Left lung (tissue), 10 donors: ENCODE data around the gene APRT. TPM values are rescaled to one million over a fixed set of nuclear protein-coding genes. Genes with fewer than 3 reads are reported as not detected.

ENCODE experiments used
- ATAC-seq: fragments of 200-7000 bp; cut with Tn5 transposase; one replicate; pipeline ENCODE4 v1.9.1; 2020; ENCODE audit warnings: moderate library complexity
- DNase-seq, 4 donors: peaks; one replicate each; pipeline ENCODE4 v3.0.0-alpha.2; 2013 to 2020
- H3K27ac ChIP-seq, 2 donors: fragments of 200-600 bp; sonication (generic) in 1 of 2; one replicate each; pipeline versions ENCODE4 v1.5.0 to v1.8.0; 2020 to 2021
- H3K27me3 ChIP-seq, 2 donors: fragments of 200-600 bp; sonication (generic) in 1 of 2; one replicate each; pipeline versions ENCODE4 v1.5.0 to v1.8.0; 2020 to 2021
- H3K36me3 ChIP-seq, 2 donors: fragments of 200-600 bp; sonication (generic) in 1 of 2; one replicate each; pipeline versions ENCODE4 v1.5.0 to v1.8.0; 2020 to 2021
- H3K4me1 ChIP-seq, 2 donors: fragments of 200-600 bp; one replicate each; pipeline ENCODE4 v1.8.0; 2021
- H3K4me3 ChIP-seq, 2 donors: fragments of 200-600 bp; sonication (generic) in 1 of 2; one replicate each; pipeline versions ENCODE4 v1.5.0 to v1.8.0; 2020 to 2021; ENCODE audit warnings: mild to moderate bottlenecking in 1 of 2
- H3K9me3 ChIP-seq, 2 donors: fragments of 200-600 bp; sonication (generic) in 1 of 2; one replicate each; pipeline versions ENCODE4 v1.5.0 to v1.8.0; 2020 to 2021
- CTCF ChIP-seq, 2 donors: fragments of 200-600 bp; sonication (generic) in 1 of 2; IDR thresholded peaks; one replicate each; pipeline versions ENCODE4 v1.5.0 to v1.8.0; 2021; ENCODE audit warnings: antibody characterized with exemption in 2 of 2
- intact Hi-C, 2 donors: fragments of 100-400 bp; cut with DNase I; formaldehyde crosslinking; loops; one replicate each; pipeline versions ENCODE4 v1.11.2 to v1.14.2; 2022
- polyA plus RNA-seq, 6 donors: library from polyadenylated mRNA; unstranded; fragments of 120-200 nt; gene quantifications; one replicate each; pipeline ENCODE4 v1.2.1, GENCODE V29; 2013; ENCODE audit not compliant: insufficient read length in 6 of 6
- total RNA-seq, 2 donors: library from RNA; stranded (reverse); fragmentation: NEBNext Ultra II Directional; extraction: Animal tissue kit (Norgen Biotek cat#: 25700); gene quantifications; one replicate each; pipeline ENCODE4 v1.2.1, GENCODE V29; 2021
- donor health status: DM: no; HTN: yes; CAD: no.
- donor health status: DM: no; HTN: no; CAD: no.

The APRT gene
- total and polyA plus RNA-seq, 8 donors: 69.9 to 161 (median 96.8) TPM

GRCh38 chr16:88768071-88768783, 43.5 kb downstream of the APRT start:
- no peak overlapping the region for H3K4me3 ChIP-seq
- H3K9me3 ChIP-seq: no peaks in the 10 kb centered on the region
- DNase-seq (peak; percentile 70 to 88 (median 86)), ATAC-seq (peak; percentile 33)
- H3K4me1 ChIP-seq: peaks cover 48 to 94% of the 10 kb centered on the region in 2 donors
- no peaks in the 10 kb centered on the region for H3K27me3 ChIP-seq
- H3K36me3 ChIP-seq: peaks cover 0 to 10% of the 10 kb centered on the region in 2 donors
- intact Hi-C loops: no loop called here
- peak overlapping the region; percentile 53 to 81 for H3K27ac ChIP-seq
- TF ChIP-seq CTCF (IDR thresholded peaks at IDR 0.05): no peak

DNA sequence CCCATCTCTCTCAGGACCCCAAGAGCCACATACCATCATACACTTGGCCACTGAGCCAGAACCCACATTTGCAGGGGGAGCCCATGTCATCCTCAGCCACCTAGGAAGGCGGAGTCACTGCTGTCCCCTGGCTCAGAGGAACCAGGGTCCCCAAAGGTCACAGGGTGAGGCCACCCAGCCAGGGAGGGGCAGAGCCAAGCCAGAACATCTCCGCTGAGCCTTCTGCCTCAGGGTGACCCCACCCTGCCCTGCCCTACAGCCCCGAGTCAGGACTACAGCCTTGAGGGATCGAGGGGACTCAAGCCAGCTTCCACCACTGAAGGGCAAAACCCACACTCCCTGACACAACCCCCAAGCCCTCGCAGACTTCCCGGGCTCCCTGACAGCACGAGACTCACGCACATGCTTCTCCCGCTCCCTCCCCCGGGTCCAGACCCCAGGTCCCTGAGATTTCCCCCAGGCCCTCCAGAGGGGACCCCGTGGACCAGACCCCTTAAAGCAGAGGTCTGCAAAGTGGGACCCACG, 44.1 kb downstream of the APRT start:
- Histone ChIP-seq H3K36me3 (peaks cover 0 to 10% of the 10 kb centered on the region in 2 donors), H3K27ac (peak overlapping the region; percentile 53 to 81), H3K4me3 (no peak overlapping the region), H3K27me3 (no peaks in the 10 kb centered on the region), H3K4me1 (peaks cover 44 to 94% of the 10 kb centered on the region in 2 donors), H3K9me3 (no peaks in the 10 kb centered on the region)
- ATAC-seq (no peak), DNase-seq (no peak)
- no peak for TF ChIP-seq CTCF (IDR thresholded peaks at IDR 0.05)
- intact Hi-C loops: no loop called here

GRCh38 chr16:88766975-88767374, 44.8 kb downstream of the APRT start:
- Histone ChIP-seq H3K27ac (peak overlapping the region in 1 of 2 donors; percentile 53), H3K36me3 (peaks cover 0 to 10% of the 10 kb centered on the region in 2 donors), H3K4me3 (no peak overlapping the region), H3K27me3 (no peaks in the 10 kb centered on the region), H3K4me1 (peaks cover 44 to 94% of the 10 kb centered on the region in 2 donors), H3K9me3 (no peaks in the 10 kb centered on the region)
- intact Hi-C loops: no loop called here
- ATAC-seq: no peak
- DNase-seq: no peak
- no peak for TF ChIP-seq CTCF (IDR thresholded peaks at IDR 0.05)

GRCh38 chr16:88764913-88765349, 46.8 kb downstream of the APRT start:
- Histone ChIP-seq H3K27ac (no peak overlapping the region), H3K4me1 (peaks cover 27 to 96% of the 10 kb centered on the region in 2 donors)
- peak in 3 of 4 donors; percentile 76 to 91 (median 89) for DNase-seq

More at GRCh38 chr16:88764913-88765349, 46.8 kb downstream of the APRT start:
- peaks cover 0 to 10% of the 10 kb centered on the region in 2 donors for H3K36me3 ChIP-seq
- no peak overlapping the region for H3K4me3 ChIP-seq
- peak; percentile 77 for ATAC-seq
- no peaks in the 10 kb centered on the region for H3K27me3 ChIP-seq
- intact Hi-C loops: no loop called here
- TF ChIP-seq CTCF (IDR thresholded peaks at IDR 0.05): no peak
- H3K9me3 ChIP-seq: no peaks in the 10 kb centered on the region
